GM18526 (cell line): ENCODE results near the gene NECAP2.

Experiments used
- POLR2A ChIP-seq: IDR thresholded peaks from 3 replicates; pipeline ENCODE4 v1.6.1; 2011; ENCODE audit not compliant: insufficient read length; ENCODE audit errors: extremely low read depth

Gene NECAP2

DNA sequence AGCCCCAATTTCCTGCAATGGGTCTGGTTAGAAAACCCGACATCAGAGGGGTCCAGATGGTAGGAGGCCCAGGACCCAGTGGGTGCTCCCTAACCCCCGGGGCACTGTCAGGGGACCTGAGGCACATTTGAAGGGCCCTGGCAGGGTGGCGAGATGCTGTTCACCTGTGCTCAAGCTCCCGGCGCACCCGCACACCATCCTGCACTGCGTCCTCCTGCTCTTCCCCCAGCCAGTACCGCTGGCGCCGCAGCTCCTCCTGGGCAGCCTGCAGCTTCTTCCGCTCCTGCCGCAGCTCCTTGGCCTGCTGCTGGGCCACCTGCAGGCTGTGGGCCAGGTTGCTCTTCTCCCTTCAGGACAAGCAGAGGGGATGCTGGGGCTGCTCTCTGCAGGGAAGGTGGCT, 37.6 kb downstream of the NECAP2 start:
- TF ChIP-seq POLR2A = no peak

GRCh38 chr1:16484501-16484835, 43.9 kb downstream of the NECAP2 start:
- TF ChIP-seq POLR2A = no peak

DNA sequence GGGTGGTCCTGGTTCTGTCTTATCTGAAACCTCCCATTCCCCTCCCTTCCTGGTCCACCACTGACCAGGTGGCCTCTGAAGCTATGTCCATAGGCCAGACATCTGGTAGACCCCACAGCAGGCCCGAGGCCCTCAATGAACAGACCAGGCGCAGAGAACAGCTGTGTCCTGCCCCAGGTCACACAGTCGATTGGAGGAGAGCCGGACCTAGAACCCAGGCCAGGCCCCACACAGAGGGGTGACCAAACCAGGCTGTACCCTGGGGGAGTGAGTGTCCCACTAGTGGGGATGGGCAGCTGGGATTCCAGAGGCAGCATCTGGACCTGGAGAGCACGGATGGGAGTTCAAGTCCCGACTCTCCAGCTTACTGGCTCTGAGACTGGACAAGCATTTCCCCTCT, 44.4 kb downstream of the NECAP2 start:
- no peak for TF ChIP-seq POLR2A

- TF ChIP-seq POLR2A = no peak
Measured at GRCh38 chr1:16491056-16491675, 50.6 kb downstream of the NECAP2 start.

GRCh38 chr1:16498573-16499413, 58.3 kb downstream of the NECAP2 start:
- TF ChIP-seq POLR2A = peak; percentile 31

- TF ChIP-seq POLR2A = no peak
Measured at GRCh38 chr1:16503494-16503893, 63.0 kb downstream of the NECAP2 start.
